ENCODE results near the gene POP7.
"Not testable (repeated sequence)": the region's sequence is repeated elsewhere in the genome, so short reads cannot be mapped to it uniquely, and the experiment has no call there.

Gene POP7

DNA sequence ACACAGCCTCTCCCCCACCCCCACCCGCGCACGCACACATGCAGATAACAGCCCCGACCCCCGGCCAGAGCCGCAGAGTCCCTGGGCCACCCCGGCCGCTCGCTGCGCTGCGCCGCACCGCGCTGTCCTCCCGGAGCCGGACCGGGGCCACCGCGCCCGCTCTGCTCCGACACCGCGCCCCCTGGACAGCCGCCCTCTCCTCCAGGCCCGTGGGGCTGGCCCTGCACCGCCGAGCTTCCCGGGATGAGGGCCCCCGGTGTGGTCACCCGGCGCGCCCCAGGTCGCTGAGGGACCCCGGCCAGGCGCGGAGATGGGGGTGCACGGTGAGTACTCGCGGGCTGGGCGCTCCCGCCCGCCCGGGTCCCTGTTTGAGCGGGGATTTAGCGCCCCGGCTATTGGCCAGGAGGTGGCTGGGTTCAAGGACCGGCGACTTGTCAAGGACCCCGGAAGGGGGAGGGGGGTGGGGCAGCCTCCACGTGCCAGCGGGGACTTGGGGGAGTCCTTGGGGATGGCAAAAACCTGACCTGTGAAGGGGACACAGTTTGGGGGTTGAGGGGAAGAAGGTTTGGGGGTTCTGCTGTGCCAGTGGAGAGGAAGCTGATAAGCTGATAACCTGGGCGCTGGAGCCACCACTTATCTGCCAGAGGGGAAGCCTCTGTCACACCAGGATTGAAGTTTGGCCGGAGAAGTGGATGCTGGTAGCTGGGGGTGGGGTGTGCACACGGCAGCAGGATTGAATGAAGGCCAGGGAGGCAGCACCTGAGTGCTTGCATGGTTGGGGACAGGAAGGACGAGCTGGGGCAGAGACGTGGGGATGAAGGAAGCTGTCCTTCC is 15.0 kb downstream of the POP7 start:
- ChIA-PET POLR2A (interaction anchor here (8.2 kb wide), 1 partner anchor 15 kb away, joined by 68 read pairs; the partner anchor contains the start of gene POP7), CTCF (interaction anchor here (1.1 kb wide), 1 partner anchor 15 kb away, joined by 4 read pairs; the partner anchor contains the start of gene POP7)
- no peak for DNase-seq (ENCODE audit: extremely low spot score)
- TF ChIP-seq ARNT (IDR thresholded peaks at IDR 0.05) (no peak), SUZ12 (IDR thresholded peaks at IDR 0.05) (no peak), SP1 (IDR thresholded peaks at IDR 0.05) (no peak), ZNF384 (IDR thresholded peaks at IDR 0.05) (no peak), NFRKB (IDR thresholded peaks at IDR 0.05) (no peak), FOXK2 (IDR thresholded peaks at IDR 0.05) (no peak), TARDBP (IDR thresholded peaks at IDR 0.05) (no peak), L3MBTL2 (conservative IDR thresholded peaks at IDR 0.05) (no peak), HDGF (IDR thresholded peaks at IDR 0.05; ENCODE audit: borderline replicate concordance) (no peak), FOXM1 (IDR thresholded peaks at IDR 0.05; ENCODE audit: borderline replicate concordance) (no peak), CTBP1 (IDR thresholded peaks at IDR 0.05; ENCODE audit: borderline replicate concordance) (no peak), LEF1 (IDR thresholded peaks at IDR 0.05; ENCODE audit: borderline replicate concordance) (no peak), FOXA1 (IDR thresholded peaks at IDR 0.05) (no peak)
- TF ChIP-seq, protein P1, sequence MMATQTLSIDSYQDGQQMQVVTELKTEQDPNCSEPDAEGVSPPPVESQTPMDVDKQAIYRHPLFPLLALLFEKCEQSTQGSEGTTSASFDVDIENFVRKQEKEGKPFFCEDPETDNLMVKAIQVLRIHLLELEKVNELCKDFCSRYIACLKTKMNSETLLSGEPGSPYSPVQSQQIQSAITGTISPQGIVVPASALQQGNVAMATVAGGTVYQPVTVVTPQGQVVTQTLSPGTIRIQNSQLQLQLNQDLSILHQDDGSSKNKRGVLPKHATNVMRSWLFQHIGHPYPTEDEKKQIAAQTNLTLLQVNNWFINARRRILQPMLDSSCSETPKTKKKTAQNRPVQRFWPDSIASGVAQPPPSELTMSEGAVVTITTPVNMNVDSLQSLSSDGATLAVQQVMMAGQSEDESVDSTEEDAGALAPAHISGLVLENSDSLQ (IDR thresholded peaks at IDR 0.05), result no peak

DNA sequence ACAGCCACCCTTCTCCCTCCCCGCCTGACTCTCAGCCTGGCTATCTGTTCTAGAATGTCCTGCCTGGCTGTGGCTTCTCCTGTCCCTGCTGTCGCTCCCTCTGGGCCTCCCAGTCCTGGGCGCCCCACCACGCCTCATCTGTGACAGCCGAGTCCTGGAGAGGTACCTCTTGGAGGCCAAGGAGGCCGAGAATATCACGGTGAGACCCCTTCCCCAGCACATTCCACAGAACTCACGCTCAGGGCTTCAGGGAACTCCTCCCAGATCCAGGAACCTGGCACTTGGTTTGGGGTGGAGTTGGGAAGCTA is 15.5 kb downstream of the POP7 start:
- CTCF ChIA-PET, result interaction anchor here (1.1 kb wide), 1 partner anchor 16 kb away, joined by 4 read pairs; the partner anchor contains the start of gene POP7
- POLR2A ChIA-PET, result interaction anchor here (8.2 kb wide), 1 partner anchor 15 kb away, joined by 68 read pairs; the partner anchor contains the start of gene POP7
- TF ChIP-seq ZNF384 (IDR thresholded peaks at IDR 0.05) (no peak), TARDBP (IDR thresholded peaks at IDR 0.05) (no peak), HDGF (IDR thresholded peaks at IDR 0.05; ENCODE audit: borderline replicate concordance) (no peak), ELF4 (IDR thresholded peaks at IDR 0.05) (no peak), SUZ12 (IDR thresholded peaks at IDR 0.05) (no peak), FOXA1 (IDR thresholded peaks at IDR 0.05) (no peak), FOXK2 (IDR thresholded peaks at IDR 0.05) (no peak), BHLHE40 (IDR thresholded peaks at IDR 0.05; ENCODE audit: borderline replicate concordance) (no peak), LEF1 (IDR thresholded peaks at IDR 0.05; ENCODE audit: borderline replicate concordance) (no peak), L3MBTL2 (conservative IDR thresholded peaks at IDR 0.05) (no peak), FOXM1 (IDR thresholded peaks at IDR 0.05; ENCODE audit: borderline replicate concordance) (no peak), SP1 (IDR thresholded peaks at IDR 0.05) (no peak), CTBP1 (IDR thresholded peaks at IDR 0.05; ENCODE audit: borderline replicate concordance) (no peak), NFRKB (IDR thresholded peaks at IDR 0.05) (no peak)
- no peak for DNase-seq (ENCODE audit: extremely low spot score)

DNA sequence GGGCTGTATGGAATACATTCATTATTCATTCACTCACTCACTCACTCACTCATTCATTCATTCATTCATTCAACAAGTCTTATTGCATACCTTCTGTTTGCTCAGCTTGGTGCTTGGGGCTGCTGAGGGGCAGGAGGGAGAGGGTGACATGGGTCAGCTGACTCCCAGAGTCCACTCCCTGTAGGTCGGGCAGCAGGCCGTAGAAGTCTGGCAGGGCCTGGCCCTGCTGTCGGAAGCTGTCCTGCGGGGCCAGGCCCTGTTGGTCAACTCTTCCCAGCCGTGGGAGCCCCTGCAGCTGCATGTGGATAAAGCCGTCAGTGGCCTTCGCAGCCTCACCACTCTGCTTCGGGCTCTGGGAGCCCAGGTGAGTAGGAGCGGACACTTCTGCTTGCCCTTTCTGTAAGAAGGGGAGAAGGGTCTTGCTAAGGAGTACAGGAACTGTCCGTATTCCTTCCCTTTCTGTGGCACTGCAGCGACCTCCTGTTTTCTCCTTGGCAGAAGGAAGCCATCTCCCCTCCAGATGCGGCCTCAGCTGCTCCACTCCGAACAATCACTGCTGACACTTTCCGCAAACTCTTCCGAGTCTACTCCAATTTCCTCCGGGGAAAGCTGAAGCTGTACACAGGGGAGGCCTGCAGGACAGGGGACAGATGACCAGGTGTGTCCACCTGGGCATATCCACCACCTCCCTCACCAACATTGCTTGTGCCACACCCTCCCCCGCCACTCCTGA is 16.7 kb downstream of the POP7 start:
- TF ChIP-seq, protein P1 (IDR thresholded peaks at IDR 0.05), result no peak
- TF ChIP-seq FOXK2 (IDR thresholded peaks at IDR 0.05), result no peak
- TF ChIP-seq LEF1 (IDR thresholded peaks at IDR 0.05; ENCODE audit: borderline replicate concordance), result no peak
- no peak for TF ChIP-seq FOXM1 (IDR thresholded peaks at IDR 0.05; ENCODE audit: borderline replicate concordance)
- TF ChIP-seq FOXA1 (IDR thresholded peaks at IDR 0.05), result no peak
- no peak for TF ChIP-seq BHLHE40 (IDR thresholded peaks at IDR 0.05; ENCODE audit: borderline replicate concordance)
- no peak for TF ChIP-seq SP1 (IDR thresholded peaks at IDR 0.05)
- no peak for TF ChIP-seq TARDBP (IDR thresholded peaks at IDR 0.05)
- no peak for TF ChIP-seq SUZ12 (IDR thresholded peaks at IDR 0.05)
- TF ChIP-seq ELF4 (IDR thresholded peaks at IDR 0.05), result no peak
- no peak for TF ChIP-seq NFRKB (IDR thresholded peaks at IDR 0.05)
- no peak for TF ChIP-seq CTBP1 (IDR thresholded peaks at IDR 0.05; ENCODE audit: borderline replicate concordance)
- no peak for TF ChIP-seq ARNT (IDR thresholded peaks at IDR 0.05)
- TF ChIP-seq ZNF384 (IDR thresholded peaks at IDR 0.05), result no peak
- TF ChIP-seq L3MBTL2 (conservative IDR thresholded peaks at IDR 0.05), result no peak
- no peak for TF ChIP-seq HDGF (IDR thresholded peaks at IDR 0.05; ENCODE audit: borderline replicate concordance)
- CTCF ChIA-PET, result interaction anchor here (0.5 to 1.6 kb wide), 4 partner anchors 17 to 94 kb away, joined by 3 to 11 read pairs (median 4); partner anchors contain the start of gene POP7
- DNase-seq (ENCODE audit: extremely low spot score), result no peak
- POLR2A ChIA-PET, result interaction anchor here (8.2 kb wide), 1 partner anchor 16 kb away, joined by 68 read pairs; the partner anchor contains the start of gene POP7

DNA sequence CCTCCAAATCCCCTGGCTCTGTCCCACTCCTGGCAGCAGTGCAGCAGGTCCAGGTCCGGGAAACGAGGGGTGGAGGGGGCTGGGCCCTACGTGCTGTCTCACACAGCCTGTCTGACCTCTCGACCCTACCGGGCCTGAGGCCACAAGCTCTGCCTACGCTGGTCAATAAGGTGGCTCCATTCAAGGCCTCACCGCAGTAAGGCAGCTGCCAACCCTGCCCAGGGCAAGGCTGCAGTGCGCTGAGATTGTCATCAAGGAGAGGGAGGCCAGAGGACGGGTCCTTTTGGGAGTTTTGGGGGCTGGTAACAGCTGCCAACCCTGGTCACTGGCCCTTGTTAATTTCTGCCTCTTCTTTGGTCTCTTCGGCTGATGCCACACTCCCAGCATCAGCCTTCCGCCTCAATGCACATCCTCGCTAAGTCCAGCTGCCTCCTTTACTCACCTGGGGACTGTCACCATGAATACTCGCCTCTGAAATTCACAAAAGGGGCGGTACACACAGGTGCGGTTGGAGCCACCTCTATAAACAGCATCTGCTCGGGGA is 17.9 kb downstream of the POP7 start:
- ChIA-PET CTCF (interaction anchor here (1.6 kb wide), 1 partner anchor 18 kb away, joined by 11 read pairs; the partner anchor contains the start of gene POP7), POLR2A (interaction anchor here (8.2 kb wide), 1 partner anchor 17 kb away, joined by 68 read pairs; the partner anchor contains the start of gene POP7)
- no peak for DNase-seq (ENCODE audit: extremely low spot score)
- no peak for TF ChIP-seq CTBP1 (IDR thresholded peaks at IDR 0.05; ENCODE audit: borderline replicate concordance)
- TF ChIP-seq NFRKB (IDR thresholded peaks at IDR 0.05), result no peak
- no peak for TF ChIP-seq ZNF384 (IDR thresholded peaks at IDR 0.05)
- TF ChIP-seq SUZ12 (IDR thresholded peaks at IDR 0.05), result no peak
- TF ChIP-seq BHLHE40 (IDR thresholded peaks at IDR 0.05; ENCODE audit: borderline replicate concordance), result no peak
- TF ChIP-seq FOXK2 (IDR thresholded peaks at IDR 0.05), result no peak
- TF ChIP-seq LEF1 (IDR thresholded peaks at IDR 0.05; ENCODE audit: borderline replicate concordance), result no peak
- TF ChIP-seq ARNT (IDR thresholded peaks at IDR 0.05), result no peak
- TF ChIP-seq, protein P1 (IDR thresholded peaks at IDR 0.05), result no peak
- no peak for TF ChIP-seq L3MBTL2 (conservative IDR thresholded peaks at IDR 0.05)
- no peak for TF ChIP-seq TARDBP (IDR thresholded peaks at IDR 0.05)
- no peak for TF ChIP-seq ELF4 (IDR thresholded peaks at IDR 0.05)
- TF ChIP-seq FOXA1 (IDR thresholded peaks at IDR 0.05), result no peak
- no peak for TF ChIP-seq HDGF (IDR thresholded peaks at IDR 0.05; ENCODE audit: borderline replicate concordance)
- TF ChIP-seq SP1 (IDR thresholded peaks at IDR 0.05), result no peak

DNA sequence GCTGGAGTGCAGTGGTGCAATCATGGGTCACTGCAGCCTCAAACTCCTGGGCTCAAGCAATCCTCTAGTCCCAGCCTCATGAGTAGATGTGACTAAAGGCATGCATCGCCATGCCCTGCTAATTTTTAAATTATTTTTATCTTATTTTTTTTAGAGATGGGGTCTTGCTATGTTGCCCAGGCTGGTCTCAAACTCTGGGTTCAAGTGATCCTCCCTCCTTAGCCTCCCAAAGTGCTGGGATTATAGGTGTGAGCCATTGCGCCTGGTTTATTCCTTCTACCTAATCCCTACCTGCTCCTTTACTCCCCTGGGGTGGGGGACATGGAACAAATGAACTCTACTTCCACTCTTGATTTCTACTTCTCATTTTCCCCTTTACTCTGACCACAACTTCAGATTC is 18.4 kb downstream of the POP7 start:
- DNase-seq (ENCODE audit: extremely low spot score), result not testable (repeated sequence)
- ChIA-PET CTCF (interaction anchor here (0.6 to 2.5 kb wide), 4 partner anchors 9 to 32 kb away, joined by 3 to 20 read pairs (median 8); partner anchors contain the start of gene POP7), POLR2A (interaction anchor here (8.2 kb wide), 1 partner anchor 18 kb away, joined by 68 read pairs; the partner anchor contains the start of gene POP7)
